Thyroid gland (tissue), 4 donors: ENCODE measurements around the gene SLC29A3.

ENCODE experiments used
- POLR2A ChIP-seq, 2 donors: fragments of 450-650 bp; IDR thresholded peaks; one replicate each; pipeline ENCODE4 v1.6.1; 2017; ENCODE audit warnings: antibody characterized with exemption in 2 of 2, mild to moderate bottlenecking in 2 of 2, moderate library complexity in 1 of 2
- TF ChIP-seq, protein P1 (sequence below), 6 experiments: fragments of 200-600 bp in 3 of 6; fragments of 450-650 bp in 3 of 6; sonication (generic) in 3 of 6; IDR thresholded peaks; one replicate each; pipeline ENCODE4 v1.5.1; 2016 to 2019; ENCODE audit warnings: antibody characterized with exemption in 6 of 6, mild to moderate bottlenecking in 2 of 6, inconsistent platforms in 1 of 6, moderate library complexity in 1 of 6

DNA sequence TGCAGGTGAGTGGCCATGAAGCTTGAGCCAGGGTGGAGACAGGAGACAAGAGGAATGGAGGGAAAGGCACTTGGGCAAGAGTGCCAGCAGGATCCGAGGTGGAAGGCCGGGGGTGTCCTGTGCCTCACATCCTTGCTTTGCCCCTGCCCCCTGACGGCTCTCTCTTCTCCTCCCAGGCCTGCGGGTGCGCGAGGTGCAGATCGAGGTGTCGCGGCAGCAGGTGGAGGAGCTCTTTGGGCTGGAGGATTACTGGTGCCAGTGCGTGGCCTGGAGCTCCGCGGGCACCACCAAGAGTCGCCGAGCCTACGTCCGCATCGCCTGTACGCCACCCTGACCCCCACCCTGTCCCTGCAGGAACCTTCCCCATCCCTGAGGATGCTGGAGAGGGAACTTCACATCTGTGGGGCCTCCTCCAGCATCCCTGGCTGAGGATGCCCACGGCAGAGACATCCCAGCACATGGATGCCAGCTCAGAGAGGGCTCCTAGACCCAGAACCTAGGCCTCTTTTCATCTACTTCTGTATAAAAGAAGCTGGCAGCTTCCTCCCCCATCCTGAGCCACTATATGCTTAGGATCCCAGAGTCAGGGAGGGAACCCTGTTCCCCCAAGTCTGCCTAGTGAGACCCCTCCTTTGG lies 34.4 kb upstream of the SLC29A3 start:
- TF ChIP-seq, protein P1, sequence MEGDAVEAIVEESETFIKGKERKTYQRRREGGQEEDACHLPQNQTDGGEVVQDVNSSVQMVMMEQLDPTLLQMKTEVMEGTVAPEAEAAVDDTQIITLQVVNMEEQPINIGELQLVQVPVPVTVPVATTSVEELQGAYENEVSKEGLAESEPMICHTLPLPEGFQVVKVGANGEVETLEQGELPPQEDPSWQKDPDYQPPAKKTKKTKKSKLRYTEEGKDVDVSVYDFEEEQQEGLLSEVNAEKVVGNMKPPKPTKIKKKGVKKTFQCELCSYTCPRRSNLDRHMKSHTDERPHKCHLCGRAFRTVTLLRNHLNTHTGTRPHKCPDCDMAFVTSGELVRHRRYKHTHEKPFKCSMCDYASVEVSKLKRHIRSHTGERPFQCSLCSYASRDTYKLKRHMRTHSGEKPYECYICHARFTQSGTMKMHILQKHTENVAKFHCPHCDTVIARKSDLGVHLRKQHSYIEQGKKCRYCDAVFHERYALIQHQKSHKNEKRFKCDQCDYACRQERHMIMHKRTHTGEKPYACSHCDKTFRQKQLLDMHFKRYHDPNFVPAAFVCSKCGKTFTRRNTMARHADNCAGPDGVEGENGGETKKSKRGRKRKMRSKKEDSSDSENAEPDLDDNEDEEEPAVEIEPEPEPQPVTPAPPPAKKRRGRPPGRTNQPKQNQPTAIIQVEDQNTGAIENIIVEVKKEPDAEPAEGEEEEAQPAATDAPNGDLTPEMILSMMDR (IDR thresholded peaks at IDR 0.05) = no peak
- TF ChIP-seq POLR2A (IDR thresholded peaks at IDR 0.05) = no peak
